Fibroblast of pulmonary artery (primary cell): ENCODE data around the gene ZSWIM6.
"Not testable (repeated sequence)": the region's sequence is repeated elsewhere in the genome, so short reads cannot be mapped to it uniquely, and the experiment has no call there.

ENCODE experiments used
- DNase-seq: peaks from one replicate; pipeline ENCODE4 v3.0.0-alpha.2; 2010; ENCODE audit warnings: low read depth
- H3K4me3 ChIP-seq: replicated peaks from 2 replicates; pipeline ENCODE4 v1.5.1; 2011; ENCODE audit warnings: low read depth, mild to moderate bottlenecking, control low read depth, low read length, moderate library complexity
- CTCF ChIP-seq: IDR thresholded peaks from 2 replicates; pipeline ENCODE4 v1.5.1; 2011; ENCODE audit warnings: mild to moderate bottlenecking, control low read depth, low read length, inconsistent platforms; ENCODE audit errors: missing control alignments

ZSWIM6 gene

GRCh38 chr5:61417851-61418250 is 85.8 kb downstream of the ZSWIM6 start:
- no peak for DNase-seq
- no peak for TF ChIP-seq CTCF
- H3K4me3 ChIP-seq: no peak overlapping the region

GRCh38 chr5:61419106-61419505 is 87.0 kb downstream of the ZSWIM6 start:
- TF ChIP-seq CTCF: no peak
- DNase-seq: no peak
- H3K4me3 ChIP-seq: no peak overlapping the region

- DNase-seq: no peak
- no peak overlapping the region for H3K4me3 ChIP-seq
- TF ChIP-seq CTCF: no peak
Observed at GRCh38 chr5:61420016-61420415, 88.0 kb downstream of the ZSWIM6 start.

GRCh38 chr5:61421262-61421661 is 89.2 kb downstream of the ZSWIM6 start:
- not testable (repeated sequence) for H3K4me3 ChIP-seq, DNase-seq

- peak overlapping the region; percentile 27 for H3K4me3 ChIP-seq
- no peak for TF ChIP-seq CTCF
- no peak for DNase-seq
Observed at GRCh38 chr5:61423487-61424145, 91.6 kb downstream of the ZSWIM6 start.

DNA sequence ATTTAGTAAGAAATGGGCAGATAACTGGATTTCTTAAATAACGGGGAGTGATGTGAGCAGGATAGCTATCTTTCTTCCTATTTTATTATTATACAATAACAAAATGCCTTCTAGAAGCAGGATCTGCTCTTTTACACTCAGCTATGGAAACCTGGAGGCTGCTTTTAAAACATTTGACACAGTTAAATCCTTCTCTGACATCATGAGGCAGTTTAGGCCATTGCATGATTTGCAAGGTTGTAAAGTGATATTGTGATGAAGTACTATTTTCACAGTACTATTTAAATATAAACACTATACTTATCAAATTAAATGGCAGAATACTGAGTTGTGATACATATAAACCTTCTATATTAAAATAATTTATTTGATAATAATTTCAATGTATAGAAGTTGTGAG is 93.9 kb downstream of the ZSWIM6 start:
- no peak for DNase-seq

DNA sequence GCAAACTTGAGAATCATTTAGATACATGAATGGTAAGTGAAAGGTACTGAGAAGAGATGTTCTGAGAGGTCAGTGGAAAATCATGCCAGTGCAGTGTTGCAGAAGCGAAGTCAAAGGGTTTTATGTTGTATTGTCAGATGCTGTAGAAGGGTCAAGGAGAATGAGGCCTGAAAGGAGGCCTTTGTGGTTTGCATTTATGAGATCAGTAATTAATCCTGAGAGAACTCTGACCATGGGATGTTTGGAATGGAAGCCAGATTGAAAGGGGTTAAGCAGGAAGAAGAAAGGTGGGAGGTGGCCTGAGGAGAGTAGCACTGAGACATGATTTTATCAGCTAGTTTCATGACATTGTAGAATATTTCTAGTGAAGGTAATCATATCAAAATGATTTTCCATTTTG is 97.8 kb downstream of the ZSWIM6 start:
- no peak overlapping the region for H3K4me3 ChIP-seq
- no peak for TF ChIP-seq CTCF
- DNase-seq: no peak

More for the DNA sequence above, 93.9 kb downstream of the ZSWIM6 start:
- H3K4me3 ChIP-seq: no peak overlapping the region
- TF ChIP-seq CTCF: no peak
